ENCODE data around the gene LRSAM1. TPM values are rescaled to one million over a fixed set of nuclear protein-coding genes. Genes with fewer than 3 reads are reported as not detected.

LRSAM1 gene
- total RNA-seq, result 26.4 and 26.6 TPM in 2 replicates

GRCh38 chr9:127450830-127451607 is at the start of gene LRSAM1, which contains the start of gene RPL12:
LRSAM1 (plus strand) TSS chr9:127451510; CDS start chr9:127454528, 3,018 bp downstream.
RPL12 (minus strand) TSS chr9:127451406; CDS start chr9:127451317, 89 bp downstream.
- intact Hi-C loops (cut with micrococcal nuclease), result loop anchor here (1.0 to 2.0 kb wide), 3 partner anchors 27 to 264 kb away; partner anchors contain the start of genes PTRH1 and ZNF79
- Mint-ChIP-seq H3K27ac (peak within 1 kb of the TSS; percentile 97), H3K36me3 (ENCODE audit: low read depth) (peaks cover 68% of the 10 kb centered on the region)

GRCh38 chr9:127402401-127403090 is 48.8 kb upstream of the LRSAM1 start:
- Mint-ChIP-seq H3K9me3 (no peaks in the 10 kb centered on the region), H3K36me3 (ENCODE audit: low read depth) (no peaks in the 10 kb centered on the region), H3K27me3 (ENCODE audit: low read depth) (peaks cover 7% of the 10 kb centered on the region), H3K4me1 (ENCODE audit: low read depth) (peaks cover 3% of the 10 kb centered on the region), H3K27ac (no peak overlapping the region), H3K4me3 (ENCODE audit: low read depth) (no peak overlapping the region)
- DNase-seq (ENCODE audit: low spot score), result no peak
- intact Hi-C loops (cut with micrococcal nuclease), result no loop called here

More at GRCh38 chr9:127450830-127451607, at the start of gene LRSAM1, which contains the start of gene RPL12:
- Mint-ChIP-seq H3K27me3 (ENCODE audit: low read depth) (no peaks in the 10 kb centered on the region), H3K4me1 (ENCODE audit: low read depth) (peaks cover 32% of the 10 kb centered on the region), H3K9me3 (no peaks in the 10 kb centered on the region), H3K4me3 (ENCODE audit: low read depth) (peak within 1 kb of the TSS; percentile 97)
- DNase-seq (ENCODE audit: low spot score), result peak; percentile 95

- no peaks in the 10 kb centered on the region for H3K4me1 Mint-ChIP-seq (ENCODE audit: low read depth)
- no peaks in the 10 kb centered on the region for H3K36me3 Mint-ChIP-seq (ENCODE audit: low read depth)
- intact Hi-C loops (cut with micrococcal nuclease), result no loop called here
- H3K27me3 Mint-ChIP-seq (ENCODE audit: low read depth), result peaks cover 2% of the 10 kb centered on the region
- no peak overlapping the region for H3K4me3 Mint-ChIP-seq (ENCODE audit: low read depth)
- no peak overlapping the region for H3K27ac Mint-ChIP-seq
- DNase-seq (ENCODE audit: low spot score), result no peak
- H3K9me3 Mint-ChIP-seq, result no peaks in the 10 kb centered on the region
Measured at GRCh38 chr9:127403507-127404192, 47.7 kb upstream of the LRSAM1 start.

- H3K9me3 Mint-ChIP-seq, result no peaks in the 10 kb centered on the region
- intact Hi-C loops (cut with micrococcal nuclease), result no loop called here
Measured at GRCh38 chr9:127404631-127405030, 46.7 kb upstream of the LRSAM1 start.

GRCh38 chr9:127405344-127406125 is 45.8 kb upstream of the LRSAM1 start:
- Mint-ChIP-seq H3K36me3 (ENCODE audit: low read depth) (no peaks in the 10 kb centered on the region), H3K9me3 (no peaks in the 10 kb centered on the region), H3K4me3 (ENCODE audit: low read depth) (no peak overlapping the region), H3K27me3 (ENCODE audit: low read depth) (peaks cover 1% of the 10 kb centered on the region), H3K4me1 (ENCODE audit: low read depth) (no peaks in the 10 kb centered on the region), H3K27ac (no peak overlapping the region)
- intact Hi-C loops (cut with micrococcal nuclease), result no loop called here
- no peak for DNase-seq (ENCODE audit: low spot score)

More at GRCh38 chr9:127404631-127405030, 46.7 kb upstream of the LRSAM1 start:
- Mint-ChIP-seq H3K27ac (no peak overlapping the region), H3K36me3 (ENCODE audit: low read depth) (no peaks in the 10 kb centered on the region), H3K27me3 (ENCODE audit: low read depth) (peaks cover 2% of the 10 kb centered on the region), H3K4me1 (ENCODE audit: low read depth) (no peaks in the 10 kb centered on the region), H3K4me3 (ENCODE audit: low read depth) (no peak overlapping the region)
- DNase-seq (ENCODE audit: low spot score), result no peak

- intact Hi-C loops (cut with micrococcal nuclease), result no loop called here
- Mint-ChIP-seq H3K36me3 (ENCODE audit: low read depth) (no peaks in the 10 kb centered on the region), H3K4me1 (ENCODE audit: low read depth) (no peaks in the 10 kb centered on the region), H3K27me3 (ENCODE audit: low read depth) (peaks cover 1% of the 10 kb centered on the region), H3K9me3 (no peaks in the 10 kb centered on the region), H3K27ac (no peak overlapping the region), H3K4me3 (ENCODE audit: low read depth) (no peak overlapping the region)
- DNase-seq (ENCODE audit: low spot score), result no peak
Measured at GRCh38 chr9:127406799-127407491, 44.4 kb upstream of the LRSAM1 start.

- Mint-ChIP-seq H3K9me3 (no peaks in the 10 kb centered on the region), H3K36me3 (ENCODE audit: low read depth) (no peaks in the 10 kb centered on the region), H3K4me1 (ENCODE audit: low read depth) (no peaks in the 10 kb centered on the region), H3K27me3 (ENCODE audit: low read depth) (peaks cover 1% of the 10 kb centered on the region), H3K4me3 (ENCODE audit: low read depth) (no peak overlapping the region), H3K27ac (no peak overlapping the region)
- no peak for DNase-seq (ENCODE audit: low spot score)
- intact Hi-C loops (cut with micrococcal nuclease), result no loop called here
Measured at GRCh38 chr9:127407492-127407843, 43.8 kb upstream of the LRSAM1 start.

- DNase-seq (ENCODE audit: low spot score), result no peak
- H3K36me3 Mint-ChIP-seq (ENCODE audit: low read depth), result no peaks in the 10 kb centered on the region
- H3K4me3 Mint-ChIP-seq (ENCODE audit: low read depth), result no peak overlapping the region
- H3K27ac Mint-ChIP-seq, result no peak overlapping the region
- H3K27me3 Mint-ChIP-seq (ENCODE audit: low read depth), result peaks cover 10% of the 10 kb centered on the region
- intact Hi-C loops (cut with micrococcal nuclease), result no loop called here
- H3K4me1 Mint-ChIP-seq (ENCODE audit: low read depth), result no peaks in the 10 kb centered on the region
- H3K9me3 Mint-ChIP-seq, result no peaks in the 10 kb centered on the region
Measured at GRCh38 chr9:127411122-127411521, 40.2 kb upstream of the LRSAM1 start.

GRCh38 chr9:127415141-127415540 is 36.2 kb upstream of the LRSAM1 start:
- intact Hi-C loops (cut with micrococcal nuclease), result no loop called here
- H3K27ac Mint-ChIP-seq, result no peak overlapping the region
- no peaks in the 10 kb centered on the region for H3K9me3 Mint-ChIP-seq
- no peaks in the 10 kb centered on the region for H3K4me1 Mint-ChIP-seq (ENCODE audit: low read depth)
- no peaks in the 10 kb centered on the region for H3K36me3 Mint-ChIP-seq (ENCODE audit: low read depth)
- no peak overlapping the region for H3K4me3 Mint-ChIP-seq (ENCODE audit: low read depth)
- peaks cover 10% of the 10 kb centered on the region for H3K27me3 Mint-ChIP-seq (ENCODE audit: low read depth)
- DNase-seq (ENCODE audit: low spot score), result no peak

- no peaks in the 10 kb centered on the region for H3K36me3 Mint-ChIP-seq (ENCODE audit: low read depth)
- no peak for DNase-seq (ENCODE audit: low spot score)
- H3K4me3 Mint-ChIP-seq (ENCODE audit: low read depth), result no peak overlapping the region
- intact Hi-C loops (cut with micrococcal nuclease), result no loop called here
- H3K4me1 Mint-ChIP-seq (ENCODE audit: low read depth), result no peaks in the 10 kb centered on the region
- no peak overlapping the region for H3K27ac Mint-ChIP-seq
- no peaks in the 10 kb centered on the region for H3K9me3 Mint-ChIP-seq
- peaks cover 10% of the 10 kb centered on the region for H3K27me3 Mint-ChIP-seq (ENCODE audit: low read depth)
Measured at GRCh38 chr9:127415657-127416056, 35.7 kb upstream of the LRSAM1 start.

GRCh38 chr9:127417131-127418036 is 33.9 kb upstream of the LRSAM1 start:
- Mint-ChIP-seq H3K27ac (no peak overlapping the region), H3K9me3 (no peaks in the 10 kb centered on the region), H3K36me3 (ENCODE audit: low read depth) (no peaks in the 10 kb centered on the region), H3K4me1 (ENCODE audit: low read depth) (no peaks in the 10 kb centered on the region), H3K27me3 (ENCODE audit: low read depth) (peaks cover 10% of the 10 kb centered on the region), H3K4me3 (ENCODE audit: low read depth) (no peak overlapping the region)
- DNase-seq (ENCODE audit: low spot score), result no peak
- intact Hi-C loops (cut with micrococcal nuclease), result no loop called here
